Measurements from ENCODE around the gene FAM72A.

FAM72A gene

DNA sequence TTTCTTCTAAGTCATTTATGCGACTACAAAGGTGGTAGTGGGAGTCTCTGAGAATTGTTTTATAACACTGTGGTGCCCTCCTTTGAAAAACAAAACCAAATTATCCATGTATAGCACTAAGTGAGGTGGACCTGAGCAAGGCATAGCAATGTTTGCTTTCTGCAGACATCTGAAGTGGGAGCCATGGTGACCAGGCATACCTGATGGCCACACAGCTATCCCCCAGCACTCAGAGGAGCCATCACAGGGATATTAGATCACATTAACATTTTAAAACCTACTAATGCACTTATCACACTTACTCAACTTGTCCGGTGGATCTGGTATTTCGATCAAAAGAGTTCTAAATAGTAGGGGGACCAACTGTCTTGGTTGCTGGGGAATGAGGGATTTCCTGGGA lies 60.6 kb downstream of the FAM72A start:
- TF ChIP-seq CTCF (IDR thresholded peaks at IDR 0.05) = no peak

DNA sequence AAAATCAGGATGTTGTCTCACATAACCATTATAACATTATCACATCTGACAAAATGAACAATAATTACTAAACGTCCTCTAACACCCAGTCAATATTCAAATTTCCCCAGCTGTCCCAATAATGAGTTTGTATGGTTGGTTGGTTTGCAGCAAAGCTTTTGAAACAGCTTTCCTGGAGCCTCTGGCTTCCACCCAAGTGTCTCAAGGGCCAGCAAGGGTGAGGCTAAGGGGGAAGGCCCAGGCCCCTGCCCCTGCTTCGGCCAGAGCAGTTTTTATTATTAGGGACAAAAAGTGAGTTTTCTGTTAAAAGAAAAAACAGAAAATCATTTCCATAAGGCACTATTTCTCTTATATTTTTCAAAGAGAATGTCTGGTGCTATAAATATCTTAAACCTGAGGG lies 66.4 kb downstream of the FAM72A start:
- no peak for TF ChIP-seq CTCF (IDR thresholded peaks at IDR 0.05)

All from LNCAP (cell line).